PFSK-1 (cell line): ENCODE results near the gene LRCH4.

Experiments
- POLR2AphosphoS5 ChIP-seq: IDR thresholded peaks from 2 replicates; pipeline ENCODE4 v1.6.1; 2012; ENCODE audit warnings: low read depth, mild to moderate bottlenecking, control low read depth, low read length, moderate library complexity
- SIN3A ChIP-seq: IDR thresholded peaks from 2 replicates; pipeline ENCODE4 v1.6.1; 2012; ENCODE audit warnings: mild to moderate bottlenecking, low read length, moderate library complexity, borderline replicate concordance; ENCODE audit not compliant: insufficient read depth
- TAF1 ChIP-seq: IDR thresholded peaks from 2 replicates; pipeline ENCODE4 v1.6.1; 2012; ENCODE audit warnings: low read length, control low read depth, borderline replicate concordance; ENCODE audit not compliant: insufficient read depth

GRCh38 chr7:100632951-100633717, 47.2 kb upstream of the LRCH4 start:
- TF ChIP-seq SIN3A (no peak), POLR2AphosphoS5 (no peak), TAF1 (no peak)
